ENCODE measurements around the gene AKR7A3. TPM values are rescaled to one million over a fixed set of nuclear protein-coding genes. Genes with fewer than 3 reads are reported as not detected.
"Not testable (repeated sequence)": the region's sequence is repeated elsewhere in the genome, so short reads cannot be mapped to it uniquely, and the experiment has no call there.

Gene AKR7A3
- total and polyA plus RNA-seq, 3 donors from 2014 or later: 2.3 to 6.5 (median 6.2) TPM

GRCh38 chr1:19294638-19295037 is 6.1 kb upstream of the AKR7A3 start:
- intact Hi-C loops (cut with DNase I; ENCODE audit: low total_unique reads): no loop called here
- Histone ChIP-seq H3K4me3 (no peak overlapping the region), H3K36me3 (ENCODE audit: low read depth, missing control alignments) (no peaks in the 10 kb centered on the region), H3K27me3 (no peaks in the 10 kb centered on the region), H3K4me1 (peaks cover 5% of the 10 kb centered on the region), H3K27ac (no peak overlapping the region), H3K9me3 (no peaks in the 10 kb centered on the region)
- DNase-seq: no peak
- WGBS, 2 donors: 93 to 97% methylated on average over 2 of the region's 2 CpGs
- TF ChIP-seq CTCF (IDR thresholded peaks at IDR 0.05): no peak
- TF ChIP-seq POLR2A (IDR thresholded peaks at IDR 0.05): no peak

- Histone ChIP-seq H3K36me3 (ENCODE audit: low read depth, missing control alignments) (no peaks in the 10 kb centered on the region), H3K4me1 (no peaks in the 10 kb centered on the region), H3K27ac (no peak overlapping the region), H3K4me3 (no peak overlapping the region), H3K9me3 (no peaks in the 10 kb centered on the region), H3K27me3 (no peaks in the 10 kb centered on the region)
- intact Hi-C loops (cut with DNase I; ENCODE audit: low total_unique reads): no loop called here
- 32 to 49% methylated on average over 2 of the region's 2 CpGs for WGBS, 2 donors
- no peak for DNase-seq
- TF ChIP-seq POLR2A (IDR thresholded peaks at IDR 0.05) (no peak), CTCF (IDR thresholded peaks at IDR 0.05) (no peak)
Observed at GRCh38 chr1:19289244-19289643, 674 bp upstream of the AKR7A3 start.

GRCh38 chr1:19287436-19288185 is 959 bp downstream of the AKR7A3 start:
- no peak for DNase-seq
- intact Hi-C loops (cut with DNase I; ENCODE audit: low total_unique reads): no loop called here
- H3K36me3 ChIP-seq (ENCODE audit: low read depth, missing control alignments): no peaks in the 10 kb centered on the region
- H3K4me1 ChIP-seq: no peaks in the 10 kb centered on the region
- H3K27ac ChIP-seq: no peak overlapping the region
- no peaks in the 10 kb centered on the region for H3K9me3 ChIP-seq
- WGBS, 2 donors: 90 to 94% methylated on average over 11 to 13 of the region's 13 CpGs
- TF ChIP-seq CTCF (IDR thresholded peaks at IDR 0.05) (no peak), POLR2A (IDR thresholded peaks at IDR 0.05) (no peak)
- no peaks in the 10 kb centered on the region for H3K27me3 ChIP-seq
- H3K4me3 ChIP-seq: no peak overlapping the region

DNA sequence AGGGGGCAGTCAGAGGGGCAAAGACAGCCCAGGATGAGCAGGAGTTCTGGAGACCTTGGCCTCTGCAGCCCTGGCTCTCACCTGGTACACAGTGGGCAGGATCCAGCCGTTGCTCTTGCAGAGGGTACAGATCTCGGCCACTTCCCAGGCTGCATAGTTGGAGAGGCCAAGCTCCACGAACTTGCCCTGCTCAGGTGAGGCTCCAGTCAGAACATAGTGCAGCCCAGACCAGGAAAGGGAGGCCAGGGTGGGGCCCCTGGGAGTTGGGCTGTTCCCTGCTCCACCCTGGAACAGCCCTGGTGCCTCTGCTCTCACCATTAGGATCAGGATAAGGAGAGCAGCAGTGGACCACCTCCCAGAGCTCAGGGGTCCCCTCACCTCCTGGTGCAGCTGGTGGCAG is 2.8 kb downstream of the AKR7A3 start:
- intact Hi-C loops (cut with DNase I; ENCODE audit: low total_unique reads); H3K4me1 ChIP-seq; H3K9me3 ChIP-seq; H3K4me3 ChIP-seq; H3K36me3 ChIP-seq (ENCODE audit: low read depth, missing control alignments); DNase-seq; H3K27me3 ChIP-seq; H3K27ac ChIP-seq: not testable (repeated sequence)
- WGBS, 2 donors: 91% methylated on average over 3 of the region's 3 CpGs; no CpG with 5 or more reads in 1 of the 2 donors

- H3K27ac ChIP-seq; DNase-seq; H3K27me3 ChIP-seq; H3K9me3 ChIP-seq; H3K36me3 ChIP-seq (ENCODE audit: low read depth, missing control alignments); H3K4me1 ChIP-seq; intact Hi-C loops (cut with DNase I; ENCODE audit: low total_unique reads); H3K4me3 ChIP-seq: not testable (repeated sequence)
- WGBS, 2 donors: 97% methylated on average over 3 of the region's 3 CpGs
Observed at GRCh38 chr1:19285366-19285765, 3.2 kb downstream of the AKR7A3 start.

DNA sequence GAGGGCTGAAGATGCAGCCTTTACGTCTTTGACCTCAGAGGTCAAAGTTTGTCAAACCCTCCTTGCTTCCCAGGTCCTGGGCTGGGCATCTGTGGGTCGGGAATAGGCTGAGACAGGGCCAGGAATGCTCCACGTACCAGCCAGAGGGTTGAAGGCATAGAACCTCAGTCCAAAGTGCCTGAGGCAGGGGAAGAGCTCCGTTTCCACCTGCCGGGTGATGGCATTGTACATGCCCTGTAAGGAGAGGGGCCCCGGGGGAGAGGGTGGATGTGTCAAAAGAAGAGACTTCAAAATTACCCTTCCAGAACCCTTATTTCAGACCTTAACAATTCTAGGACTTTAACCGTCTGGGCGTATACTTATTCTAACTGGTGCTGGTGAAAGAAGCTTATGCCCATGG is 3.7 kb downstream of the AKR7A3 start:
- WGBS, 2 donors: 89 to 96% methylated on average over 7 to 8 of the region's 8 CpGs
- DNase-seq: no peak
- no peak overlapping the region for H3K4me3 ChIP-seq
- H3K9me3 ChIP-seq: no peaks in the 10 kb centered on the region
- H3K36me3 ChIP-seq (ENCODE audit: low read depth, missing control alignments): no peaks in the 10 kb centered on the region
- H3K27me3 ChIP-seq: no peaks in the 10 kb centered on the region
- no peak for TF ChIP-seq CTCF (IDR thresholded peaks at IDR 0.05)
- TF ChIP-seq POLR2A (IDR thresholded peaks at IDR 0.05): no peak
- H3K27ac ChIP-seq: no peak overlapping the region
- intact Hi-C loops (cut with DNase I; ENCODE audit: low total_unique reads): no loop called here
- no peaks in the 10 kb centered on the region for H3K4me1 ChIP-seq
